Mammary epithelial cell (primary cell): Measurements from ENCODE around the gene BNC2.

Source experiments
- CTCF ChIP-seq, 2 donors: IDR thresholded peaks in 1 of 2; conservative IDR thresholded peaks in 1 of 2; 2 replicates each; pipeline ENCODE4 v1.5.1; 2011 to 2012; ENCODE audit warnings: inconsistent platforms in 2 of 2, low read length in 2 of 2, mild to moderate bottlenecking in 2 of 2, control low read depth in 1 of 2, low read depth in 1 of 2; ENCODE audit not compliant: insufficient read depth in 1 of 2; ENCODE audit errors: extremely low read depth in 1 of 2
- EZH2 ChIP-seq: IDR thresholded peaks from 2 replicates; pipeline ENCODE4 v1.6.1; 2012; ENCODE audit warnings: low read length, inconsistent platforms, borderline replicate concordance

- TF ChIP-seq CTCF (conservative IDR thresholded peaks at IDR 0.05 in 1 of 2, IDR thresholded peaks at IDR 0.05 in 1 of 2; ENCODE audit: extremely low read depth in 1 of 2, insufficient read depth in 1 of 2, low read depth in 1 of 2, low read length in 2 of 2), result no peak
- no peak for TF ChIP-seq EZH2
These were observed 456.0 kb downstream of the BNC2 start for GRCh38 chr9:16414451-16414850.
